Activated CD4-positive, alpha-beta T cell treated with anti-CD3 and anti-CD28 coated beads for 36 hours (primary cell): ENCODE results near the gene MESP2. TPM values are rescaled to one million over a fixed set of nuclear protein-coding genes. Genes with fewer than 3 reads are reported as not detected.

ENCODE experiments used
- ATAC-seq: fragments of 200-7000 bp; cut with Tn5 transposase; one replicate; pipeline ENCODE4 v1.10.0; 2021; ENCODE audit warnings: mild to moderate bottlenecking, moderate library complexity
- CTCF ChIA-PET: fragments of 350-600 bp; sonication (Branson Sonifier 250); formaldehyde crosslinking; loops from one replicate; lab custom pipeline; 2021; ENCODE audit warnings: antibody characterized with exemption; lab: Charles Lee
- POLR2A ChIA-PET: fragments of 350-600 bp; sonication (Branson Sonifier 250); formaldehyde crosslinking; loops from one replicate; lab custom pipeline; 2021; ENCODE audit warnings: antibody characterized with exemption, inconsistent platforms; lab: Charles Lee
- DNase-seq: peaks from one replicate; pipeline ENCODE4 v3.0.0-alpha.2; 2020
- H3K27ac Mint-ChIP-seq: one replicate; pipeline ENCODE4 v1.8.0; 2021; ENCODE audit warnings: mixed read lengths
- H3K27me3 Mint-ChIP-seq: one replicate; pipeline ENCODE4 v1.8.0; 2021; ENCODE audit warnings: mixed read lengths
- H3K36me3 Mint-ChIP-seq: one replicate; pipeline ENCODE4 v1.8.0; 2021; ENCODE audit warnings: low read depth, mixed read lengths
- H3K4me1 Mint-ChIP-seq: one replicate; pipeline ENCODE4 v1.8.0; 2021; ENCODE audit warnings: mixed read lengths
- H3K4me3 Mint-ChIP-seq: one replicate; pipeline ENCODE4 v1.8.0; 2021; ENCODE audit warnings: mild to moderate bottlenecking, moderate library complexity, mixed read lengths
- H3K9me3 Mint-ChIP-seq: one replicate; pipeline ENCODE4 v1.8.0; 2021; ENCODE audit warnings: low read depth, mixed read lengths
- intact Hi-C, 2 experiments: fragments of 100-400 bp; cut with DNase I in 1 of 2; cut with micrococcal nuclease in 1 of 2; formaldehyde crosslinking; loops; one replicate each; pipeline versions ENCODE4 v1.14.2 to v1.15.1; 2022 to 2024; cut with DNase I, micrococcal nuclease
- total RNA-seq, 2 experiments: library from RNA; stranded (reverse); gene quantifications; one replicate each; pipeline ENCODE4 v1.2.3, GENCODE V29; 2021

The MESP2 gene
- total RNA-seq, 2 experiments from 2014 or later, result 0.14 to 0.30 TPM

DNA sequence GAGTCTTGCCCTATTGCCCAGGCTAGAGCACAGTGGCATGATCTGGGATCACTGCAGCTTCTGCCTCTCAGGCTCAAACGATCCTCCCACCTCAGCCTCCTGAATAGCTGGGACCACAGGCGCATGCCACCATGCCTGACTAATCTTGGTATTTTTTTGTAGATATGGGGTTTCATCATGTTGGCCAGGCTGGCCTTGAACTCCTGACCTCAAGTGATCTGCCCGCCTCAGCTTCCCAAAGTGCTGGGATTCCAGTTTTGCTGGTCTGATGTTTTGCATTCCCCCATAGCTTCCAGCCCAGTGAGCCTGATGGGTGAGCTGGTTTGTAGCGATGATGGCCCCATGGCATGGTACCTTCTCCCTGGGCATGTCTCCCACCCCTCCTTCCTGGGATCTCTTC lies 20.4 kb upstream of the MESP2 start:
- H3K27me3 Mint-ChIP-seq, result peaks cover 12% of the 10 kb centered on the region
- no peaks in the 10 kb centered on the region for H3K9me3 Mint-ChIP-seq
- no peak overlapping the region for H3K4me3 Mint-ChIP-seq
- intact Hi-C loops, result no loop called here
- no peaks in the 10 kb centered on the region for H3K36me3 Mint-ChIP-seq
- ChIA-PET CTCF (interaction anchor here (1.4 to 7.2 kb wide), 3 partner anchors 14 to 121 kb away, joined by 5 to 41 read pairs (median 10); no protein-coding TSS in a partner anchor), POLR2A (no interaction called here)
- ATAC-seq (no peak), DNase-seq (no peak)
- no peaks in the 10 kb centered on the region for H3K4me1 Mint-ChIP-seq
- no peak overlapping the region for H3K27ac Mint-ChIP-seq

DNA sequence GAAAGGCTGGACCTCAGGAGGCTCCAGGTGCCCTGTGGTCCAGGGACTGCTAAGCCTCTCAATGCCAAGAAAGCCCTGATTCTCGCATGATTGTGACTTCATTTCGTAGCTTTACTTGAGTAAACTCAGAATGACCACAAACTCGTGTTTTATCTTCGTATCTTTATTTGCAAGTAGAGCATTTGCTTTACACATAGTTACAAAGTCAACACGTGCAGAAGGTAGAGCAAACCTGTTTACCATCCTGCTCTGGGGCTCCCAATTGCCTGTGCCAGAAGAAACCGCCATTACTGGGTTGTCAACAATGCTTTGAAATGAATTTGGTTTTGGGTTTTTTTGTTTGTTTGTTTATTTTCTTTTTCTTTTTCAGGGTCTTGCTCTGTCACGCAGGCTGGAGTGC lies 19.2 kb upstream of the MESP2 start:
- Mint-ChIP-seq H3K9me3 (no peaks in the 10 kb centered on the region), H3K4me1 (no peaks in the 10 kb centered on the region), H3K27me3 (peaks cover 12% of the 10 kb centered on the region), H3K27ac (no peak overlapping the region), H3K4me3 (no peak overlapping the region), H3K36me3 (no peaks in the 10 kb centered on the region)
- intact Hi-C loops, result no loop called here
- ATAC-seq (no peak), DNase-seq (no peak)
- ChIA-PET POLR2A (no interaction called here), CTCF (interaction anchor here (1.0 kb wide), 1 partner anchor 118 kb away, joined by 5 read pairs; no protein-coding TSS in a partner anchor)

DNA sequence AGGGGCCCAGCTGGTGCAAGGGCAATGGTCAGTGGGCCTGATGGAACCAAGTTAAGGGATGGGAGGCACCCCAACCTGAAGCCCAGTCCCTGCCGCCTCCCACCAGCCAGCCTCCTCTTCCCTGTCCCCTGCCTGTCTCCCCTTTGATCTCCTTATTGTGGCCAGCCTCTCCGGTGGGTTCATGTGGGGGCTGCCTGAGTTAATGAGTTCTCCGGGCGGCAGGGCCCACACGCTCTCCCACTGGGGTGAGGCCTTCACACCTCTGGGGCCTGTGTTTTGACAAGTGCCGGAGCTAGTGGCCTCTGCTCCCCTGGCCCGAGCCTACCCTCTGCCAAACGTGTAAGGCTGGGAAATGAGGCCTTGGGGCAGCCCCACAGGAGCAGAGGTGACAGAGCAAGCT lies 17.8 kb upstream of the MESP2 start:
- H3K9me3 Mint-ChIP-seq, result no peaks in the 10 kb centered on the region
- no peaks in the 10 kb centered on the region for H3K36me3 Mint-ChIP-seq
- DNase-seq (no peak), ATAC-seq (no peak)
- no peaks in the 10 kb centered on the region for H3K4me1 Mint-ChIP-seq
- no peak overlapping the region for H3K27ac Mint-ChIP-seq
- no peak overlapping the region for H3K4me3 Mint-ChIP-seq
- ChIA-PET CTCF (no interaction called here), POLR2A (no interaction called here)
- intact Hi-C loops, result no loop called here
- peaks cover 8% of the 10 kb centered on the region for H3K27me3 Mint-ChIP-seq

DNA sequence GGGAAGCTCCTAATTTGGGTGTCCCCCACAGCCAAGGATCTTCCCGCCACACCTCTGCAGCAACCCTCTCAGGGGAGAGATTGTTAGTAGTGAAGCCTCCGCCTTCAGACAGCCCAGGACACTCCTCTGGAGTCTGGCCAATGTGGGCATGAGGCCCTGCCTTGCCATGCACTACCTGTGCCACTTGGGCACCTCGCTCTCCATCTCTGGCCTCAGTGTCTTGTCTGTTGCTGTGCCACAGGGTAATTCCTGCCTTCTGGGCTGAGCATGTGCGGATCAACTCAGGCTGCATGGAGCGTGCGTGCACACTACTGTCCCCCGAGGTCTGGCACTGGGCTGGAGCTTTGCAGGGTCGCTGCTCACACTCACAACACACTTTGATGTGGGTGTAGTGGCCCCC lies 17.2 kb upstream of the MESP2 start:
- Mint-ChIP-seq H3K4me3 (no peak overlapping the region), H3K27me3 (peaks cover 7% of the 10 kb centered on the region), H3K36me3 (no peaks in the 10 kb centered on the region), H3K4me1 (no peaks in the 10 kb centered on the region), H3K9me3 (no peaks in the 10 kb centered on the region), H3K27ac (no peak overlapping the region)
- intact Hi-C loops, result no loop called here
- no peak for DNase-seq
- no peak for ATAC-seq
- ChIA-PET CTCF (interaction anchor here (4.3 kb wide), 1 partner anchor 117 kb away, joined by 82 read pairs; no protein-coding TSS in a partner anchor), POLR2A (no interaction called here)

DNA sequence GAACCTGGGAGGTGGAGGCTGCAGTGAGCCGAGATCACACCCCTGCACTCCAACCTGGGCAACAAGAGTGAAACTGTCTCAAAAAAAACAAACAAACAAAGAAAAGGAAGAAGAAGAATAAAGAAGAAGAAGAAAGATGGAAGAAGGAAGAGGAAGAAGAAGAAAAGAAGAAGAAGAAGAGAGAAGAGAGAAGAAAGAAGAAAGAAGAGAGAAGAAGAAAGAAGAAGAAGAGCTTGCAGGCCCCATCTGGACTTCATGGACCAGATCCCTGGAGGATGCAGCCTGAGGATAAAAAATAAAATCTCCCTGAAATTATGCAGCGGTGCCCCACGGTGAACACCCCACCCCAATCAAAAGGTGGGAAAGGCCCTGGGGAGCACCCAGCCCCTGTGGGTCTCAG lies 16.3 kb upstream of the MESP2 start:
- Mint-ChIP-seq H3K9me3 (no peaks in the 10 kb centered on the region), H3K27me3 (peaks cover 7% of the 10 kb centered on the region), H3K27ac (no peak overlapping the region), H3K4me1 (no peaks in the 10 kb centered on the region), H3K4me3 (no peak overlapping the region), H3K36me3 (no peaks in the 10 kb centered on the region)
- ATAC-seq, result no peak
- no peak for DNase-seq
- CTCF ChIA-PET, result interaction anchor here (0.6 to 4.3 kb wide), 16 partner anchors 11 to 502 kb away, joined by 3 to 82 read pairs (median 4); no protein-coding TSS in a partner anchor
- POLR2A ChIA-PET, result no interaction called here
- intact Hi-C loops, result loop anchor here (1.0 to 5.0 kb wide), 6 partner anchors 115 to 327 kb away; no protein-coding TSS in a partner anchor

DNA sequence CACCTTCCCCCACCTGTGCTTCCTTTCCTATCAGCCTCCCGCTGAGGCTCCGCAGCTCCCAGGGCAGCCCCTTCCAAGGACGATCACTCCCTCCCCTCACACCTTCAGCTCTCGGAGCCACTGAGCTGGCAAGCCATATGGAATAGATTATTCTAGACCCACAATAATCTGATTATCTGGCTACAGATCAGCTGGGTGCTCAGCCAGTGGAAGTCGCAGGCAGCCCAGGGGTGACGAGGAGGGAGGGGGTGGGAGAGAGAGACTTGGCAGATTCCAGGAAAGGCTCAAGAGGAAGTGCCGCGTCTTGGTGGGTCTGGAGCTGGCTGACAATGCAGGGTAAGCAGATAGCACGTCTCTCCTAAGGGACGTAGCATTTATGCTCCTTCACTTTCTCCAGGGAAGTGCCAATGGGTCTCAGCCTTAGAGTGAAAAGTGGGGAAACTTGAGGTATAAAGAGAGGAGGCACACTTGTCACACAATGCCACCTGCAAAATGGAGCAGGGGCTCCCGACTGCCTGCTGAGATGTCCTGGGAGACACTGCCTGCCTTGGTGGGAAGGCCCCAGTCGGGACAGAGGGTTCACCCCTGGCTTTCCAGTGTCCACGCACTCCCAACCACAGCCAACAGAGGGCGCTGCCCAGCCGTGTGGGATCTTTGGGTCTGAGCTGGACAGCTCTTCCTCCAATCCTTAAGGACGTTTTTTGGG lies 15.7 kb upstream of the MESP2 start:
- H3K27me3 Mint-ChIP-seq, result peaks cover 6% of the 10 kb centered on the region
- no peaks in the 10 kb centered on the region for H3K36me3 Mint-ChIP-seq
- DNase-seq (peak; percentile 85), ATAC-seq (peak; percentile 88)
- no peak overlapping the region for H3K27ac Mint-ChIP-seq
- intact Hi-C loops, result loop anchor here (1.0 to 5.0 kb wide), 6 partner anchors 114 to 327 kb away; no protein-coding TSS in a partner anchor
- H3K4me3 Mint-ChIP-seq, result no peak overlapping the region
- no peaks in the 10 kb centered on the region for H3K4me1 Mint-ChIP-seq
- ChIA-PET CTCF (interaction anchor here (0.6 to 4.3 kb wide), 31 partner anchors 8 to 503 kb away, joined by 3 to 82 read pairs (median 4); partner anchors contain the start of gene MESP1), POLR2A (interaction anchor here (0.5 to 1.5 kb wide), 3 partner anchors 9 to 114 kb away, joined by 3 to 4 read pairs (median 4); no protein-coding TSS in a partner anchor)
- H3K9me3 Mint-ChIP-seq, result no peaks in the 10 kb centered on the region

DNA sequence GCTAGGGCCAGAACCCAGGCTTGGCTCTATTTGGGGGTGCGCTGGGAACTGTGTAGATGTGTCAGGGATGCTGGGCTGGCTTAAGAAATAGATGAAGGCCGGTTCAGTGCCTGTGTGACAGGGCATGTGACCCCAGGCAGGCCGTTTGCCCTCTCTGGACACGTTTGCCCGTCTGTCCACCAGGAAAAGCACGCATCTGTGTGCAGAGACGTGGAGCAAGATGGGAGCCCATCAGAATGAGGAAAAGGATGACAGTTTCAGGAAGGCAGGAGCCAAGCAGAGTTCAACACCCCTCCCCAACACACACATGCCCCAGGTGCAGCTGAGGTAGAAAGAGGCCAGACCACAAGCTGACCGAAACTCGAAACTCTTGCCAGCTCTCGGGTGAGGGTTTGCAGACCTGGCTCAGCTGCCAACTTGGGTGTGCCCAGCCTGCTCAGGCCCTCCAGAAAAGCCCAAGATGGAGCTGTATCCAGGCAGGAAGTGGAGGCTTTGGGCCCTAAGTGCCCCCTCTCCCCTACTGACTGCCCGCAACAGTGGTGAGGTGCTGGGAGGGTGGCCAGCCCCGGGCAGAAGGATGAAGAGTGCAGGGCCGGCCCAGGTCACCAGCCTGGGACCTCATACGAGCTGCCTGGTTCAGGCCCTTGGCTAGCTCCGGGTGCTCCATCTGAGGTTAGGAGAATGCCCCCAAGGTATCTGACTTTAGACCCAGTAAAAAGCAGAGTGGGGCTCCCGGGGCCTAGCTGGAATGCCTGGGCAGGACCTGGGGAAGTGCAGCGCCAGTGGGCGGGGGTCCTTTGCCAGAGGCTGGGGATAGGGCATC lies 14.9 kb upstream of the MESP2 start:
- peaks cover 3% of the 10 kb centered on the region for H3K27me3 Mint-ChIP-seq
- ChIA-PET CTCF (interaction anchor here (0.6 to 4.3 kb wide), 32 partner anchors 9 to 503 kb away, joined by 3 to 82 read pairs (median 4); partner anchors contain the start of gene MESP1), POLR2A (interaction anchor here (0.5 to 1.5 kb wide), 3 partner anchors 9 to 114 kb away, joined by 3 to 4 read pairs (median 4); no protein-coding TSS in a partner anchor)
- ATAC-seq (no peak), DNase-seq (no peak)
- H3K9me3 Mint-ChIP-seq, result no peaks in the 10 kb centered on the region
- H3K4me3 Mint-ChIP-seq, result no peak overlapping the region
- no peak overlapping the region for H3K27ac Mint-ChIP-seq
- intact Hi-C loops, result loop anchor here in 1 of 2 experiments (2.0 to 5.0 kb wide), 3 partner anchors 114 to 326 kb away; no protein-coding TSS in a partner anchor
- H3K36me3 Mint-ChIP-seq, result no peaks in the 10 kb centered on the region
- H3K4me1 Mint-ChIP-seq, result no peaks in the 10 kb centered on the region

DNA sequence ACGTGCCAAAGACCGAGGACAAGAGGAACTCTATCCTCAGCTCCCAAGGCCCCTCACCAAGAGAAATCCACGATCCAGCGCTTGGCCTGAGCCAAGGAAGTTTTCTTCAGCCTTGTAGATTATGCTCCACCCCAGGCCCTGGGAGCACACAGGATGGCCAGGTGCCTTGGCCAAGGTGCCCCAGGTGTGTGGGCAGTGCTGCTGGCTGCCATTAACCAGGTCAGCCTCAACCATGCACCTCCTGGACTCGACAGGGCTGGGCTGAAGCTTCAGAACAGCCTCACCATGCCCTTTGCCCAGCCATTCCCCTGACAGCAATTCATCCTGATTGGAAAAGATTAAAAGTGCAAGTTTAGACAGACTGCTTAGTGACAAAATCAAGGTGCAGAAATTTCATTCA lies 14.2 kb upstream of the MESP2 start:
- no peak overlapping the region for H3K27ac Mint-ChIP-seq
- H3K4me1 Mint-ChIP-seq, result no peaks in the 10 kb centered on the region
- POLR2A ChIA-PET, result interaction anchor here (1.5 kb wide), 1 partner anchor 113 kb away, joined by 4 read pairs; no protein-coding TSS in a partner anchor

DNA sequence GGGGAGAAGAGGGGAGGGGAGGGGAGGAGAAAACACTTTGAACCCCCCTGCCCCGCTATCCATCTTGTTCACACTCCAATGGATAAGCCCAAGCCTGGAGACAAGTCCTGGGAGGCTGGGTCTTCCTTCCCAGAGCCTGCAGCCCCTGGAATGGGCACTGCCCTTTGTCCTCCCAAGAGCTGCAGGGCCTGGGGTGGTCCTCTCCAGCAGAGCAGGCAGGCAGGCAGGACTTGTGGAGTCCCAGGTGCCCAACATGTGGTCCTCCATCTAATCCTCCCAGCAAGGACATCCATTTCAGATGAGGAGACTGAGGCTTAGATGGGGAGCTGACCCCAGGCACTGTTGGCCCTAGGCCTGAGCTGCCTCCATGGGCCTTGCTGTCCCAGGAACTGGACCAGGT lies 10.4 kb upstream of the MESP2 start:
- H3K36me3 Mint-ChIP-seq, result no peaks in the 10 kb centered on the region
- intact Hi-C loops, result no loop called here
- ATAC-seq (no peak), DNase-seq (no peak)
- no peak overlapping the region for H3K4me3 Mint-ChIP-seq
- H3K27me3 Mint-ChIP-seq, result no peaks in the 10 kb centered on the region
- no peak overlapping the region for H3K27ac Mint-ChIP-seq
- ChIA-PET CTCF (no interaction called here), POLR2A (no interaction called here)
- H3K4me1 Mint-ChIP-seq, result no peaks in the 10 kb centered on the region
- no peaks in the 10 kb centered on the region for H3K9me3 Mint-ChIP-seq

More for the DNA sequence above, 14.2 kb upstream of the MESP2 start:
- Mint-ChIP-seq H3K27me3 (peaks cover 3% of the 10 kb centered on the region), H3K4me3 (no peak overlapping the region), H3K9me3 (no peaks in the 10 kb centered on the region), H3K36me3 (no peaks in the 10 kb centered on the region)
- ATAC-seq, result no peak
- CTCF ChIA-PET, result interaction anchor here (0.5 to 4.3 kb wide), 13 partner anchors 10 to 337 kb away, joined by 3 to 82 read pairs (median 5); partner anchors contain the start of gene MESP1
- intact Hi-C loops, result loop anchor here in 1 of 2 experiments (2.0 to 5.0 kb wide), 3 partner anchors 113 to 325 kb away; no protein-coding TSS in a partner anchor
- no peak for DNase-seq

DNA sequence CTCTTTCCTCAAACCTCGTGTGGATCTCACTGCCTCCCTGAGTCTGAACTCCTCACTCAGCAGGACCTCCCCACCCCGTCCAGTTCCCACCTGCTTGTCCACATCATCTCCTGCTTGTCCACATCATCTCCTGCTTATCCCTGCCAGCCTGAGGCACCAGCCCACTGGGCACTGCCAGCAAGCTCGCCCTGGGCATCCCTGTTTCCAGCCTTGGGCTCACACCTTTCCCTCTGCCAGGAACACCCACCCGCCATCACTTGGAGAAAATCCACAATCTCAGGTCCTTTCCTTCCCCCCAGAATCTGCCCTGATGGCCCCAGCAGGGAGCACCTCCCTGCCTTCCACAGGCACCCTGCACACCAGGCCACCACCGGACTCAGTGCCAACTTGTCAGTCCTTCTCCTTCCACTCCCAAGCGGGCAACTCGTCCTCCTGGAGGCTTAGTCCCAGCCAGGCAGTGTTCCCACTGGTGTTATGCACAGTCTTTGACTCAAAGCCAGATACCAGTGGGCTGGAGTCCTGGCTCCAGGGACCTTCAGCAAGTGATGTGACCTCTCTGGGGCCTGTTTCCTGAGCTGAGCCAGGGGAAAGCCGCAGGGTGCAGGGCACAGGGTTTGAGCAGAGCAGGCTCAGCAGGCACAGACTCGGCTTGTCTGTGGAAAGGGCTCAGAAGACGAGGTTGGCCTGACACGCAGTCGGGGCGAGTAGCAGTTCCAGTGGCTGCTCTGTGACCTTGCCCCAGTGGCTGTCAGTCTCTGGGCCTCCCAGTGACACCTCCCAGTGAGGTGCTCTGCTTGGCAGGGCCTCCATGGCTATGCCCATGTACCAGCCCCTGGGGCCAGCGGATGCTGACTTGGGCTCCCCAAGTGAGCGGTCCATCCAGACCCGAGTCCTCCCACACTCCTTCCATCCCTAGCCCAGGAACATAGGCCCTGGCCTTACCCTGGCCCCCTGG lies 9.5 kb upstream of the MESP2 start:
- DNase-seq (no peak), ATAC-seq (no peak)
- Mint-ChIP-seq H3K4me1 (no peaks in the 10 kb centered on the region), H3K27ac (no peak overlapping the region), H3K9me3 (no peaks in the 10 kb centered on the region), H3K36me3 (no peaks in the 10 kb centered on the region), H3K27me3 (no peaks in the 10 kb centered on the region), H3K4me3 (no peak overlapping the region)
- intact Hi-C loops, result no loop called here
- CTCF ChIA-PET, result interaction anchor here (1.3 kb wide), 1 partner anchor 108 kb away, joined by 3 read pairs; no protein-coding TSS in a partner anchor
- POLR2A ChIA-PET, result interaction anchor here (0.6 kb wide), 1 partner anchor 12 kb away, joined by 5 read pairs; no protein-coding TSS in a partner anchor
